ENCODE data around the gene OXNAD1.

Gene OXNAD1

DNA sequence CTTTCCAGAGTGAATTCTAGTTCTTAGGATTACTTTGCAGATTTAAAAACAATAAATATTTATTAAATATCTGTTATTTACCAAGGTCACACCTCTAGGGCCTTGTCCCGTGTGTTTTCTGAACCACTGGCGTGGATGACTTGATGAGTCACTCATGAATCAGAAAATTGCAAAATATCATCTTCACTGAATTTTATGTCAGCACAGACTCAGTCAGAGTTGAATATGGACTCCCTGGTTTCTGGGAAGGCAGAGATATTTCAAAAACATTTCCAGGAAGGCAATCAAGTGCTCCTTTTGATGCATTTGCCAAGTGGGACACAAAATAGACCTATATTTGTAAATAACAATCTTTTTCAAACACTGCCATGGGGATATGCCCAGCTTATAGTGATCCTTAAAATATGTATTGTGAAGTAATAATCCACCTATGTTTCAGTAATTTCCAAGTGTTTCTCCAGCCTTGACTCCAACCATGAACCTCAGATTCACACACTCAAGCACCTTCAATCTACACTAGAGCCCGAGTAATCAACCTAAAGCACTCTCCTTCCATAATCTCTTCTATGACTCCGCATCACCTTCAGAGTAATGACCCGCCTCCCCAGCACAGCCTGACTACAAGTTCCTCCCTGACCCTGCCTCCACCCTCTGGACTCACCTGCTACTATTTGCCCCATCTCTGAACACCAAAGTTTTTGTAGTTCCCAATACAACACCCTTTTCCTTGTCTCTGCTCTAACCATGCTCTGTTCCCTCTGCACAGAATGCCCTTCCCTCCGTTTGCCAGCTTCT is 24.6 kb upstream of the OXNAD1 start:
- Histone ChIP-seq H2AFZ (ENCODE audit: low read length) (no peak overlapping the region), H3K4me2 (ENCODE audit: low read depth, low read length, poor library complexity, severe bottlenecking) (no peak overlapping the region)
- no peak for TF ChIP-seq EZH2phosphoT487 (IDR thresholded peaks at IDR 0.05; ENCODE audit: borderline replicate concordance)
- TF ChIP-seq, protein P1, sequence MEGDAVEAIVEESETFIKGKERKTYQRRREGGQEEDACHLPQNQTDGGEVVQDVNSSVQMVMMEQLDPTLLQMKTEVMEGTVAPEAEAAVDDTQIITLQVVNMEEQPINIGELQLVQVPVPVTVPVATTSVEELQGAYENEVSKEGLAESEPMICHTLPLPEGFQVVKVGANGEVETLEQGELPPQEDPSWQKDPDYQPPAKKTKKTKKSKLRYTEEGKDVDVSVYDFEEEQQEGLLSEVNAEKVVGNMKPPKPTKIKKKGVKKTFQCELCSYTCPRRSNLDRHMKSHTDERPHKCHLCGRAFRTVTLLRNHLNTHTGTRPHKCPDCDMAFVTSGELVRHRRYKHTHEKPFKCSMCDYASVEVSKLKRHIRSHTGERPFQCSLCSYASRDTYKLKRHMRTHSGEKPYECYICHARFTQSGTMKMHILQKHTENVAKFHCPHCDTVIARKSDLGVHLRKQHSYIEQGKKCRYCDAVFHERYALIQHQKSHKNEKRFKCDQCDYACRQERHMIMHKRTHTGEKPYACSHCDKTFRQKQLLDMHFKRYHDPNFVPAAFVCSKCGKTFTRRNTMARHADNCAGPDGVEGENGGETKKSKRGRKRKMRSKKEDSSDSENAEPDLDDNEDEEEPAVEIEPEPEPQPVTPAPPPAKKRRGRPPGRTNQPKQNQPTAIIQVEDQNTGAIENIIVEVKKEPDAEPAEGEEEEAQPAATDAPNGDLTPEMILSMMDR (conservative IDR thresholded peaks at IDR 0.05; ENCODE audit: low read length), result no peak

GRCh38 chr3:16241225-16241624 is 23.8 kb upstream of the OXNAD1 start:
- H3K36me3 ChIP-seq (ENCODE audit: insufficient read depth, low read length), result no peaks in the 10 kb centered on the region
- no peak overlapping the region for H2AFZ ChIP-seq (ENCODE audit: low read length)
- no peaks in the 10 kb centered on the region for H3K79me2 ChIP-seq (ENCODE audit: insufficient read depth, low read length)
- H3K9me2 ChIP-seq (replicated peaks; ENCODE audit: low read depth, low read length), result no peaks in the 10 kb centered on the region
- H3K4me1 ChIP-seq (ENCODE audit: insufficient read depth, low read length, poor library complexity, severe bottlenecking), result no peaks in the 10 kb centered on the region
- no peaks in the 10 kb centered on the region for H3F3A ChIP-seq (ENCODE audit: low read depth)
- no peak overlapping the region for H3K9ac ChIP-seq (ENCODE audit: low read depth, low read length, poor library complexity, severe bottlenecking)
- no peak overlapping the region for H3K4me3 ChIP-seq (ENCODE audit: low read length, poor library complexity, severe bottlenecking)
- H4K20me1 ChIP-seq (ENCODE audit: insufficient read depth, low read length, poor library complexity, severe bottlenecking), result no peaks in the 10 kb centered on the region
- no peaks in the 10 kb centered on the region for H3K9me3 ChIP-seq (ENCODE audit: insufficient read depth, low read depth, low read length)
- TF ChIP-seq EZH2phosphoT487 (IDR thresholded peaks at IDR 0.05; ENCODE audit: borderline replicate concordance), result no peak
- TF ChIP-seq, protein P1 (conservative IDR thresholded peaks at IDR 0.05; ENCODE audit: low read length), result no peak
- H3K27me3 ChIP-seq (ENCODE audit: insufficient read depth, low read length, poor library complexity, severe bottlenecking), result no peaks in the 10 kb centered on the region
- no peak overlapping the region for H3K4me2 ChIP-seq (ENCODE audit: low read depth, low read length, poor library complexity, severe bottlenecking)

More for the DNA sequence above, 24.6 kb upstream of the OXNAD1 start:
- Histone ChIP-seq H3F3A (ENCODE audit: low read depth) (no peaks in the 10 kb centered on the region), H3K9ac (ENCODE audit: low read depth, low read length, poor library complexity, severe bottlenecking) (no peak overlapping the region), H3K79me2 (ENCODE audit: insufficient read depth, low read length) (no peaks in the 10 kb centered on the region), H3K4me3 (ENCODE audit: low read length, poor library complexity, severe bottlenecking) (no peak overlapping the region), H3K9me3 (ENCODE audit: insufficient read depth, low read depth, low read length) (no peaks in the 10 kb centered on the region), H4K20me1 (ENCODE audit: insufficient read depth, low read length, poor library complexity, severe bottlenecking) (no peaks in the 10 kb centered on the region), H3K27me3 (ENCODE audit: insufficient read depth, low read length, poor library complexity, severe bottlenecking) (no peaks in the 10 kb centered on the region), H3K36me3 (ENCODE audit: insufficient read depth, low read length) (no peaks in the 10 kb centered on the region), H3K9me2 (replicated peaks; ENCODE audit: low read depth, low read length) (no peaks in the 10 kb centered on the region), H3K4me1 (ENCODE audit: insufficient read depth, low read length, poor library complexity, severe bottlenecking) (no peaks in the 10 kb centered on the region)

DNA sequence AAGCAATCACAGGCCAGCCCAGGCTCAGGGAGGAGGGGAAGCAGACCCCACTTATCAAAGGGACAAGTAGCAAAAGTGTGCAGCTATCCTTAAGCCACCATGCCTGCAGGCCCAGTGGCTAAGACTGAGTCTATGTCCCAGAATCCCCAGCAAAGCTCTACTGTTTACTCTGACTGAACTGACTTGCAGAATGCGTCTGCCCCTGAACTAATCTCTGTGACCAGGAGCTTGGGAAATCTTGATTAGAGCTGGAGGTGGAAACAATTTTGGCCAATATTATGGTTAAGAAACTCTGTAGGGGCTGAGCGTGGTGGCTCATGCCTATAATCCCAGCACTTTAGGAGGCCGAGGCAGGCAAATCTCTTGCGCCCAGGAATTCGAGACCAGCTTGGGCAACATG is 22.8 kb upstream of the OXNAD1 start:
- Histone ChIP-seq H3K4me2 (ENCODE audit: low read depth, low read length, poor library complexity, severe bottlenecking) (no peak overlapping the region), H3K4me1 (ENCODE audit: insufficient read depth, low read length, poor library complexity, severe bottlenecking) (peaks cover 2% of the 10 kb centered on the region)
- TF ChIP-seq EZH2phosphoT487 (IDR thresholded peaks at IDR 0.05; ENCODE audit: borderline replicate concordance), result no peak
- TF ChIP-seq, protein P1 (conservative IDR thresholded peaks at IDR 0.05; ENCODE audit: low read length), result no peak

More for the DNA sequence above, 22.8 kb upstream of the OXNAD1 start:
- no peaks in the 10 kb centered on the region for H3K9me3 ChIP-seq (ENCODE audit: insufficient read depth, low read depth, low read length)
- no peaks in the 10 kb centered on the region for H3K27me3 ChIP-seq (ENCODE audit: insufficient read depth, low read length, poor library complexity, severe bottlenecking)
- H3K9ac ChIP-seq (ENCODE audit: low read depth, low read length, poor library complexity, severe bottlenecking), result no peak overlapping the region
- H3K79me2 ChIP-seq (ENCODE audit: insufficient read depth, low read length), result no peaks in the 10 kb centered on the region
- H3K4me3 ChIP-seq (ENCODE audit: low read length, poor library complexity, severe bottlenecking), result no peak overlapping the region
- no peaks in the 10 kb centered on the region for H3K36me3 ChIP-seq (ENCODE audit: insufficient read depth, low read length)
- H3K9me2 ChIP-seq (replicated peaks; ENCODE audit: low read depth, low read length), result no peaks in the 10 kb centered on the region
- H4K20me1 ChIP-seq (ENCODE audit: insufficient read depth, low read length, poor library complexity, severe bottlenecking), result no peaks in the 10 kb centered on the region
- no peak overlapping the region for H2AFZ ChIP-seq (ENCODE audit: low read length)
- no peaks in the 10 kb centered on the region for H3F3A ChIP-seq (ENCODE audit: low read depth)
